Measurements from ENCODE around the gene SMYD2.

GRCh38 chr1:214244252-214244651, 36.7 kb upstream of the SMYD2 start:
- TF ChIP-seq EZH2phosphoT487 (IDR thresholded peaks at IDR 0.05; ENCODE audit: borderline replicate concordance, low read depth, low read length) (no peak), CTCF (conservative IDR thresholded peaks at IDR 0.05; ENCODE audit: low read length) (no peak)

All from OCI-LY7 (cell line).